GM23338 (cell line): Measurements from ENCODE around the gene HTN1. TPM values are rescaled to one million over a fixed set of nuclear protein-coding genes. Genes with fewer than 3 reads are reported as not detected.
A peak's percentile ranks its signal among the peaks of the same experiment; 100 is the strongest.

Experiments
- ATAC-seq: fragments of 200-7000 bp; cut with Tn5 transposase; 3 replicates; pipeline ENCODE4 v1.9.1; 2020
- DNase-seq: peaks from one replicate; pipeline ENCODE4 v3.0.0-alpha.2; 2015; ENCODE audit warnings: low spot score
- H2AFZ ChIP-seq: fragments of 200-600 bp; sonication (generic); 2 replicates; pipeline ENCODE4 v1.8.0; 2016; ENCODE audit warnings: antibody characterized with exemption, mild to moderate bottlenecking, moderate library complexity
- H3F3A ChIP-seq: fragments of 200-600 bp; sonication (generic); replicated peaks from 2 replicates; pipeline ENCODE4 v1.8.0; 2017; ENCODE audit warnings: antibody characterized with exemption, mixed run types, low read depth
- H3K27ac ChIP-seq: fragments of 200-600 bp; sonication (generic); 2 replicates; pipeline ENCODE4 v1.6.1; 2016; ENCODE audit warnings: low read depth
- H3K27me3 ChIP-seq: fragments of 200-600 bp; sonication (generic); 2 replicates; pipeline ENCODE4 v1.8.0; 2016; ENCODE audit warnings: mild to moderate bottlenecking, mixed run types, moderate library complexity; ENCODE audit not compliant: insufficient read depth
- H3K36me3 ChIP-seq: fragments of 200-600 bp; sonication (generic); 2 replicates; pipeline ENCODE4 v1.8.0; 2016; ENCODE audit warnings: mild to moderate bottlenecking; ENCODE audit not compliant: insufficient read depth
- H3K4me1 ChIP-seq: fragments of 200-600 bp; sonication (generic); 2 replicates; pipeline ENCODE4 v1.8.0; 2016; ENCODE audit warnings: mild to moderate bottlenecking, moderate library complexity; ENCODE audit not compliant: insufficient read depth
- H3K4me2 ChIP-seq: fragments of 200-600 bp; sonication (generic); 2 replicates; pipeline ENCODE4 v1.7.1; 2017; ENCODE audit warnings: mixed run types
- H3K4me3 ChIP-seq: fragments of 200-600 bp; sonication (generic); 2 replicates; pipeline ENCODE4 v1.6.1; 2016; ENCODE audit warnings: mixed run types
- H3K79me2 ChIP-seq: fragments of 200-600 bp; sonication (generic); replicated peaks from 2 replicates; pipeline ENCODE4 v1.8.0; 2017; ENCODE audit warnings: mild to moderate bottlenecking; ENCODE audit not compliant: insufficient read depth
- H3K9me2 ChIP-seq: fragments of 200-600 bp; sonication (generic); 2 replicates; pipeline ENCODE4 v1.8.0; 2017; ENCODE audit not compliant: insufficient read depth
- H4K20me1 ChIP-seq: fragments of 200-600 bp; sonication (generic); replicated peaks from 2 replicates; pipeline ENCODE4 v1.8.0; 2017; ENCODE audit warnings: mild to moderate bottlenecking; ENCODE audit not compliant: insufficient read depth
- H3K27ac Mint-ChIP-seq: 2 replicates; pipeline ENCODE4 v1.8.0; 2020; ENCODE audit warnings: inconsistent platforms, mild to moderate bottlenecking, moderate library complexity, mixed read lengths
- H3K27me3 Mint-ChIP-seq: 3 replicates; pipeline ENCODE4 v1.8.0; 2022; ENCODE audit warnings: low read depth, mild to moderate bottlenecking, moderate library complexity, mixed read lengths, inconsistent platforms; ENCODE audit not compliant: insufficient read depth, poor library complexity
- H3K36me3 Mint-ChIP-seq: 3 replicates; pipeline ENCODE4 v1.8.0; 2021; ENCODE audit warnings: low read depth, mild to moderate bottlenecking, inconsistent platforms, moderate library complexity, mixed read lengths
- H3K4me1 Mint-ChIP-seq: 3 replicates; pipeline ENCODE4 v1.8.0; 2020; ENCODE audit warnings: mild to moderate bottlenecking, inconsistent platforms, mixed read lengths
- H3K4me3 Mint-ChIP-seq: 3 replicates; pipeline ENCODE4 v1.8.0; 2021; ENCODE audit warnings: moderate library complexity, mild to moderate bottlenecking, inconsistent platforms, mixed read lengths
- H3K9me3 Mint-ChIP-seq: 3 replicates; pipeline ENCODE4 v1.8.0; 2020; ENCODE audit warnings: moderate library complexity, mild to moderate bottlenecking, inconsistent platforms, mixed read lengths
- ETS1 ChIP-seq: IDR thresholded peaks from 2 replicates; pipeline ENCODE4 v1.6.1; 2016; ENCODE audit warnings: antibody characterized with exemption
- EZH2phosphoT487 ChIP-seq: fragments of 200-600 bp; sonication (generic); IDR thresholded peaks from one replicate; pipeline ENCODE4 v1.8.1; 2018; ENCODE audit warnings: antibody characterized with exemption; ENCODE audit not compliant: unreplicated experiment
- JUNB ChIP-seq: IDR thresholded peaks from one replicate; pipeline ENCODE4 v1.6.1; 2016; ENCODE audit warnings: antibody characterized with exemption; ENCODE audit not compliant: unreplicated experiment
- STAT1 ChIP-seq: IDR thresholded peaks from one replicate; pipeline ENCODE4 v1.6.1; 2016; ENCODE audit warnings: antibody characterized with exemption; ENCODE audit not compliant: unreplicated experiment
- ZNF114 ChIP-seq: fragments of 250-450 bp; sonication (Bioruptor Pico); IDR thresholded peaks from 2 replicates; pipeline ENCODE4 v1.5.0; 2020; ENCODE audit warnings: mild to moderate bottlenecking, moderate library complexity
- ZNF331 ChIP-seq: fragments of 250-450 bp; sonication (Bioruptor Pico); IDR thresholded peaks from 2 replicates; pipeline ENCODE4 v1.5.0; 2020; ENCODE audit warnings: low read depth, mild to moderate bottlenecking, moderate library complexity
- polyA plus RNA-seq: library from polyadenylated mRNA; unstranded; fragments of >200 nt; fragmentation: Nextera tagmentation; extraction: Ambion mirVana; gene quantifications from 2 replicates; pipeline ENCODE4 v1.2.1, GENCODE V29; 2016
- total RNA-seq: library from RNA; depleted of rRNA; stranded (reverse); fragments of >200 nt; shearing (Covaris generic); gene quantifications from 2 replicates; pipeline ENCODE4 v1.2.3, GENCODE V29; 2014
- TF ChIP-seq, protein P1 (sequence below): fragments of 250-450 bp; sonication (Bioruptor Pico); IDR thresholded peaks from 2 replicates; pipeline ENCODE4 v1.5.0; 2020; ENCODE audit warnings: mild to moderate bottlenecking, moderate library complexity

HTN1 gene
- total and polyA plus RNA-seq, 2 experiments from 2014 or later, result not detected

GRCh38 chr4:70002507-70002906 is 47.7 kb upstream of the HTN1 start (continued):
- TF ChIP-seq, protein P1, sequence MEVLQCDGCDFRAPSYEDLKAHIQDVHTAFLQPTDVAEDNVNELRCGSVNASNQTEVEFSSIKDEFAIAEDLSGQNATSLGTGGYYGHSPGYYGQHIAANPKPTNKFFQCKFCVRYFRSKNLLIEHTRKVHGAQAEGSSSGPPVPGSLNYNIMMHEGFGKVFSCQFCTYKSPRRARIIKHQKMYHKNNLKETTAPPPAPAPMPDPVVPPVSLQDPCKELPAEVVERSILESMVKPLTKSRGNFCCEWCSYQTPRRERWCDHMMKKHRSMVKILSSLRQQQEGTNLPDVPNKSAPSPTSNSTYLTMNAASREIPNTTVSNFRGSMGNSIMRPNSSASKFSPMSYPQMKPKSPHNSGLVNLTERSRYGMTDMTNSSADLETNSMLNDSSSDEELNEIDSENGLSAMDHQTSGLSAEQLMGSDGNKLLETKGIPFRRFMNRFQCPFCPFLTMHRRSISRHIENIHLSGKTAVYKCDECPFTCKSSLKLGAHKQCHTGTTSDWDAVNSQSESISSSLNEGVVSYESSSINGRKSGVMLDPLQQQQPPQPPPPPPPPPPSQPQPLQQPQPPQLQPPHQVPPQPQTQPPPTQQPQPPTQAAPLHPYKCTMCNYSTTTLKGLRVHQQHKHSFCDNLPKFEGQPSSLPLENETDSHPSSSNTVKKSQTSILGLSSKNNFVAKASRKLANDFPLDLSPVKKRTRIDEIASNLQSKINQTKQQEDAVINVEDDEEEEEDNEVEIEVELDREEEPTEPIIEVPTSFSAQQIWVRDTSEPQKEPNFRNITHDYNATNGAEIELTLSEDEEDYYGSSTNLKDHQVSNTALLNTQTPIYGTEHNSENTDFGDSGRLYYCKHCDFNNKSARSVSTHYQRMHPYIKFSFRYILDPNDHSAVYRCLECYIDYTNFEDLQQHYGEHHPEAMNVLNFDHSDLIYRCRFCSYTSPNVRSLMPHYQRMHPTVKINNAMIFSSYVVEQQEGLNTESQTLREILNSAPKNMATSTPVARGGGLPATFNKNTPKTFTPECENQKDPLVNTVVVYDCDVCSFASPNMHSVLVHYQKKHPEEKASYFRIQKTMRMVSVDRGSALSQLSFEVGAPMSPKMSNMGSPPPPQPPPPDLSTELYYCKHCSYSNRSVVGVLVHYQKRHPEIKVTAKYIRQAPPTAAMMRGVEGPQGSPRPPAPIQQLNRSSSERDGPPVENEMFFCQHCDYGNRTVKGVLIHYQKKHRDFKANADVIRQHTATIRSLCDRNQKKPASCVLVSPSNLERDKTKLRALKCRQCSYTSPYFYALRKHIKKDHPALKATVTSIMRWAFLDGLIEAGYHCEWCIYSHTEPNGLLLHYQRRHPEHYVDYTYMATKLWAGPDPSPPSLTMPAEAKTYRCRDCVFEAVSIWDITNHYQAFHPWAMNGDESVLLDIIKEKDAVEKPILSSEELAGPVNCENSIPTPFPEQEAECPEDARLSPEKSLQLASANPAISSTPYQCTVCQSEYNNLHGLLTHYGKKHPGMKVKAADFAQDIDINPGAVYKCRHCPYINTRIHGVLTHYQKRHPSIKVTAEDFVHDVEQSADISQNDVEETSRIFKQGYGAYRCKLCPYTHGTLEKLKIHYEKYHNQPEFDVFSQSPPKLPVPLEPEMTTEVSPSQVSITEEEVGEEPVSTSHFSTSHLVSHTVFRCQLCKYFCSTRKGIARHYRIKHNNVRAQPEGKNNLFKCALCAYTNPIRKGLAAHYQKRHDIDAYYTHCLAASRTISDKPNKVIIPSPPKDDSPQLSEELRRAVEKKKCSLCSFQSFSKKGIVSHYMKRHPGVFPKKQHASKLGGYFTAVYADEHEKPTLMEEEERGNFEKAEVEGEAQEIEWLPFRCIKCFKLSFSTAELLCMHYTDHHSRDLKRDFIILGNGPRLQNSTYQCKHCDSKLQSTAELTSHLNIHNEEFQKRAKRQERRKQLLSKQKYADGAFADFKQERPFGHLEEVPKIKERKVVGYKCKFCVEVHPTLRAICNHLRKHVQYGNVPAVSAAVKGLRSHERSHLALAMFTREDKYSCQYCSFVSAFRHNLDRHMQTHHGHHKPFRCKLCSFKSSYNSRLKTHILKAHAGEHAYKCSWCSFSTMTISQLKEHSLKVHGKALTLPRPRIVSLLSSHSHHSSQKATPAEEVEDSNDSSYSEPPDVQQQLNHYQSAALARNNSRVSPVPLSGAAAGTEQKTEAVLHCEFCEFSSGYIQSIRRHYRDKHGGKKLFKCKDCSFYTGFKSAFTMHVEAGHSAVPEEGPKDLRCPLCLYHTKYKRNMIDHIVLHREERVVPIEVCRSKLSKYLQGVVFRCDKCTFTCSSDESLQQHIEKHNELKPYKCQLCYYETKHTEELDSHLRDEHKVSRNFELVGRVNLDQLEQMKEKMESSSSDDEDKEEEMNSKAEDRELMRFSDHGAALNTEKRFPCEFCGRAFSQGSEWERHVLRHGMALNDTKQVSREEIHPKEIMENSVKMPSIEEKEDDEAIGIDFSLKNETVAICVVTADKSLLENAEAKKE (CRISPR knock-in tag), result no peak
- TF ChIP-seq EZH2phosphoT487 (no peak), ETS1 (no peak), ZNF331 (CRISPR knock-in tag) (no peak), STAT1 (no peak)

GRCh38 chr4:70008771-70009170 is 41.5 kb upstream of the HTN1 start:
- H3K27me3 ChIP-seq, result no peaks in the 10 kb centered on the region
- Mint-ChIP-seq H3K27me3 (no peaks in the 10 kb centered on the region), H3K36me3 (no peaks in the 10 kb centered on the region), H3K27ac (no peak overlapping the region), H3K4me3 (no peak overlapping the region), H3K4me1 (peaks cover 9% of the 10 kb centered on the region; the same call in 2 of the 3 replicates), H3K9me3 (no peaks in the 10 kb centered on the region; the same call in 2 of the 3 replicates)
- no peak overlapping the region for H2AFZ ChIP-seq
- DNase-seq (peak; percentile 10), ATAC-seq (no peak)
- H4K20me1 ChIP-seq, result no peaks in the 10 kb centered on the region
- no peaks in the 10 kb centered on the region for H3F3A ChIP-seq
- no peak overlapping the region for H3K4me2 ChIP-seq
- no peaks in the 10 kb centered on the region for H3K36me3 ChIP-seq
- H3K9me2 ChIP-seq, result no peaks in the 10 kb centered on the region
- no peaks in the 10 kb centered on the region for H3K4me1 ChIP-seq
- no peak overlapping the region for H3K27ac ChIP-seq
- H3K4me3 ChIP-seq, result no peak overlapping the region
- H3K79me2 ChIP-seq, result no peaks in the 10 kb centered on the region
- TF ChIP-seq ZNF331 (CRISPR knock-in tag) (no peak), ZNF114 (CRISPR knock-in tag) (no peak), ETS1 (no peak), STAT1 (no peak), JUNB (no peak)
- TF ChIP-seq, protein P1 (CRISPR knock-in tag), result no peak
